MV-4-11 (cell line): ENCODE measurements around the gene HAND2.

Experiments
- DNase-seq: peaks from one replicate; lab custom pipeline; 2025; lab: John Stamatoyannopoulos, UW

Gene HAND2

GRCh38 chr4:173520921-173521466 lies 9.0 kb downstream of the HAND2 start:
- no peak for DNase-seq

- no peak for DNase-seq
Measured at GRCh38 chr4:173519111-173520101, 10.6 kb downstream of the HAND2 start.

GRCh38 chr4:173518425-173519102 lies 11.5 kb downstream of the HAND2 start:
- DNase-seq = no peak

- DNase-seq = no peak
Measured at GRCh38 chr4:173517781-173518424, 12.1 kb downstream of the HAND2 start.

GRCh38 chr4:173516621-173517524 lies 13.2 kb downstream of the HAND2 start:
- DNase-seq = no peak

GRCh38 chr4:173515458-173515857 lies 14.6 kb downstream of the HAND2 start:
- no peak for DNase-seq

GRCh38 chr4:173514641-173515217 lies 15.3 kb downstream of the HAND2 start:
- no peak for DNase-seq

GRCh38 chr4:173513651-173514050 lies 16.4 kb downstream of the HAND2 start:
- no peak for DNase-seq

- no peak for DNase-seq
Measured at GRCh38 chr4:173511787-173512361, 18.2 kb downstream of the HAND2 start.

- peak; percentile 51 for DNase-seq
Measured at GRCh38 chr4:173509036-173510001, 20.7 kb downstream of the HAND2 start.

- DNase-seq = no peak
Measured at GRCh38 chr4:173508386-173509035, 21.5 kb downstream of the HAND2 start.

- no peak for DNase-seq
Measured at GRCh38 chr4:173507471-173508385, 22.3 kb downstream of the HAND2 start.

GRCh38 chr4:173506597-173507211 lies 23.3 kb downstream of the HAND2 start:
- peak; percentile 49 for DNase-seq

- DNase-seq = peak; percentile 91
Measured at GRCh38 chr4:173505924-173506518, 24.0 kb downstream of the HAND2 start.

- DNase-seq = no peak
Measured at GRCh38 chr4:173504181-173504503, 25.9 kb downstream of the HAND2 start.

- peak; percentile 38 for DNase-seq
Measured at GRCh38 chr4:173503330-173504180, 26.5 kb downstream of the HAND2 start.
